Keratinocyte (primary cell): ENCODE data around the gene TRH. TPM values are rescaled to one million over a fixed set of nuclear protein-coding genes. Genes with fewer than 3 reads are reported as not detected.

Source experiments
- DNase-seq: peaks from one replicate; pipeline ENCODE4 v3.0.0-alpha.2; 2011; ENCODE audit warnings: low read depth, missing footprints, low spot score
- FAIRE-seq: peaks from 2 replicates; lab custom pipeline; 2011; peaks lifted over from hg19 to GRCh38; lab: Jason Lieb, UNC
- H2AFZ ChIP-seq: 2 replicates; pipeline ENCODE4 v1.6.0; 2012; ENCODE audit warnings: low read length, control low read depth, inconsistent platforms; ENCODE audit not compliant: control insufficient read depth
- H3K27ac ChIP-seq: 2 replicates; pipeline ENCODE4 v1.5.1; 2011; ENCODE audit warnings: low read length; ENCODE audit not compliant: control insufficient read depth, insufficient read depth
- H3K27me3 ChIP-seq: 3 replicates; pipeline ENCODE4 v1.6.0; 2011; ENCODE audit warnings: low read length; ENCODE audit not compliant: control insufficient read depth, insufficient read depth; ENCODE audit errors: extremely low read depth
- H3K36me3 ChIP-seq, 2 experiments: 2 replicates in 1 of 2; 3 replicates in 1 of 2; pipeline ENCODE4 v1.5.1; 2011; ENCODE audit warnings: low read length in 2 of 2, mild to moderate bottlenecking in 1 of 2; ENCODE audit not compliant: control insufficient read depth in 2 of 2, insufficient read depth in 2 of 2; ENCODE audit errors: extremely low read depth in 1 of 2
- H3K4me1 ChIP-seq: 3 replicates; pipeline ENCODE4 v1.5.1; 2011; ENCODE audit warnings: low read length; ENCODE audit not compliant: control insufficient read depth, insufficient read depth; ENCODE audit errors: extremely low read depth
- H3K4me2 ChIP-seq: 3 replicates; pipeline ENCODE4 v1.6.0; 2011; ENCODE audit warnings: low read depth, low read length; ENCODE audit not compliant: control insufficient read depth, insufficient read depth; ENCODE audit errors: extremely low read depth
- H3K4me3 ChIP-seq, 3 experiments: fragments of 200-600 bp in 1 of 3; sonication (generic) in 1 of 3; 2 replicates in 2 of 3; 3 replicates in 1 of 3; pipeline ENCODE4 v1.5.1; 2011 to 2016; ENCODE audit warnings: low read length in 3 of 3, mild to moderate bottlenecking in 3 of 3, control low read depth in 2 of 3, inconsistent platforms in 1 of 3, low read depth in 1 of 3, mixed read lengths in 1 of 3, mixed run types in 1 of 3, moderate library complexity in 1 of 3; ENCODE audit not compliant: control insufficient read depth in 2 of 3, insufficient read depth in 2 of 3; ENCODE audit errors: extremely low read depth in 1 of 3
- H3K79me2 ChIP-seq: 2 replicates; pipeline ENCODE4 v1.6.0; 2012; ENCODE audit warnings: low read length; ENCODE audit not compliant: control insufficient read depth, insufficient read depth
- H3K9ac ChIP-seq: 3 replicates; pipeline ENCODE4 v1.6.0; 2011; ENCODE audit warnings: low read length; ENCODE audit not compliant: control insufficient read depth, insufficient read depth; ENCODE audit errors: extremely low read depth
- H3K9me1 ChIP-seq: 3 replicates; pipeline ENCODE4 v1.6.0; 2011; ENCODE audit warnings: low read length; ENCODE audit not compliant: control insufficient read depth, insufficient read depth; ENCODE audit errors: extremely low read depth
- H3K9me3 ChIP-seq: 2 replicates; pipeline ENCODE4 v1.5.1; 2012; ENCODE audit warnings: low read depth, low read length; ENCODE audit not compliant: control insufficient read depth
- H4K20me1 ChIP-seq: 3 replicates; pipeline ENCODE4 v1.6.0; 2011; ENCODE audit warnings: low read length; ENCODE audit not compliant: control insufficient read depth, insufficient read depth; ENCODE audit errors: extremely low read depth
- EZH2 ChIP-seq: IDR thresholded peaks from one replicate; pipeline ENCODE4 v1.6.1; 2012; ENCODE audit warnings: inconsistent platforms, mild to moderate bottlenecking, low read length, moderate library complexity
- dilution Hi-C: fragments of 300-500 bp; cut with MboI; formaldehyde crosslinking; loops from one replicate; pipeline ENCODE4 v1.7.0; 2020; ENCODE audit warnings: low sequenced_read_pairs; ENCODE audit not compliant: extremely low pct_ligation_motif_present
- polyA plus RNA-seq, 5 experiments: library from polyadenylated mRNA; depleted of rRNA in 3 of 5; stranded (reverse) in 3 of 5; stranded (forward) in 1 of 5; unstranded in 1 of 5; fragments of >200 nt; gene quantifications; 1 replicate in 1 of 5; 2 replicates in 3 of 5; 3 replicates in 1 of 5; pipeline versions ENCODE4 v1.2.1 to v1.2.3, GENCODE V29; 2011 to 2012; ENCODE audit warnings: missing spikeins in 2 of 5, low read depth in 1 of 5, low replicate concordance in 1 of 5
- TF ChIP-seq, protein P1 (sequence below), 3 experiments: IDR thresholded peaks in 1 of 3; conservative IDR thresholded peaks in 1 of 3; optimal IDR thresholded peaks in 1 of 3; 2 replicates in 2 of 3; 3 replicates in 1 of 3; pipeline versions ENCODE3 to v1.5.1; 2011; ENCODE audit warnings: low read length in 3 of 3, mild to moderate bottlenecking in 3 of 3, moderate library complexity in 2 of 3, control low read depth in 1 of 3, inconsistent platforms in 1 of 3; ENCODE audit not compliant: insufficient read depth in 2 of 3; ENCODE audit errors: extremely low read depth in 1 of 3

Gene TRH
- polyA plus RNA-seq, 1 donor (not counting 4 experiments of a cell fraction or from before 2014, with no cell fraction given): not detected

GRCh38 chr3:129965937-129966336, 8.6 kb upstream of the TRH start:
- Histone ChIP-seq H3K4me1 (no peaks in the 10 kb centered on the region), H3K27ac (no peak overlapping the region), H3K27me3 (no peaks in the 10 kb centered on the region), H3K9me3 (no peaks in the 10 kb centered on the region), H3K4me2 (no peak overlapping the region), H4K20me1 (no peaks in the 10 kb centered on the region), H2AFZ (no peak overlapping the region), H3K36me3 (no peaks in the 10 kb centered on the region), H3K9ac (no peak overlapping the region), H3K79me2 (no peaks in the 10 kb centered on the region), H3K9me1 (no peaks in the 10 kb centered on the region), H3K4me3 (no peak overlapping the region)
- dilution Hi-C loops: no loop called here
- TF ChIP-seq, protein P1, sequence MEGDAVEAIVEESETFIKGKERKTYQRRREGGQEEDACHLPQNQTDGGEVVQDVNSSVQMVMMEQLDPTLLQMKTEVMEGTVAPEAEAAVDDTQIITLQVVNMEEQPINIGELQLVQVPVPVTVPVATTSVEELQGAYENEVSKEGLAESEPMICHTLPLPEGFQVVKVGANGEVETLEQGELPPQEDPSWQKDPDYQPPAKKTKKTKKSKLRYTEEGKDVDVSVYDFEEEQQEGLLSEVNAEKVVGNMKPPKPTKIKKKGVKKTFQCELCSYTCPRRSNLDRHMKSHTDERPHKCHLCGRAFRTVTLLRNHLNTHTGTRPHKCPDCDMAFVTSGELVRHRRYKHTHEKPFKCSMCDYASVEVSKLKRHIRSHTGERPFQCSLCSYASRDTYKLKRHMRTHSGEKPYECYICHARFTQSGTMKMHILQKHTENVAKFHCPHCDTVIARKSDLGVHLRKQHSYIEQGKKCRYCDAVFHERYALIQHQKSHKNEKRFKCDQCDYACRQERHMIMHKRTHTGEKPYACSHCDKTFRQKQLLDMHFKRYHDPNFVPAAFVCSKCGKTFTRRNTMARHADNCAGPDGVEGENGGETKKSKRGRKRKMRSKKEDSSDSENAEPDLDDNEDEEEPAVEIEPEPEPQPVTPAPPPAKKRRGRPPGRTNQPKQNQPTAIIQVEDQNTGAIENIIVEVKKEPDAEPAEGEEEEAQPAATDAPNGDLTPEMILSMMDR (optimal IDR thresholded peaks at IDR 0.05 in 1 of 3, IDR thresholded peaks at IDR 0.05 in 1 of 3, conservative IDR thresholded peaks at IDR 0.05 in 1 of 3; ENCODE audit: extremely low read depth in 1 of 3, insufficient read depth in 2 of 3, low read length in 3 of 3): no peak
- no peak for FAIRE-seq
- DNase-seq: no peak

- H3K4me3 ChIP-seq: no peak overlapping the region
- no peaks in the 10 kb centered on the region for H3K79me2 ChIP-seq
- H3K4me1 ChIP-seq: no peaks in the 10 kb centered on the region
- no peaks in the 10 kb centered on the region for H3K27me3 ChIP-seq
- DNase-seq: no peak
- no peak overlapping the region for H3K4me2 ChIP-seq
- H3K9me1 ChIP-seq: no peaks in the 10 kb centered on the region
- H4K20me1 ChIP-seq: no peaks in the 10 kb centered on the region
- no peak overlapping the region for H3K9ac ChIP-seq
- dilution Hi-C loops: no loop called here
- H3K27ac ChIP-seq: no peak overlapping the region
- no peak overlapping the region for H2AFZ ChIP-seq
- H3K36me3 ChIP-seq: no peaks in the 10 kb centered on the region
- H3K9me3 ChIP-seq: no peaks in the 10 kb centered on the region
- TF ChIP-seq, protein P1 (optimal IDR thresholded peaks at IDR 0.05 in 1 of 3, IDR thresholded peaks at IDR 0.05 in 1 of 3, conservative IDR thresholded peaks at IDR 0.05 in 1 of 3; ENCODE audit: extremely low read depth in 1 of 3, insufficient read depth in 2 of 3, low read length in 3 of 3): no peak
- TF ChIP-seq EZH2: no peak
- FAIRE-seq: no peak
Observed at GRCh38 chr3:129966876-129967275, 7.6 kb upstream of the TRH start.
